ENCODE measurements around the gene NAALADL2.

The NAALADL2 gene

DNA sequence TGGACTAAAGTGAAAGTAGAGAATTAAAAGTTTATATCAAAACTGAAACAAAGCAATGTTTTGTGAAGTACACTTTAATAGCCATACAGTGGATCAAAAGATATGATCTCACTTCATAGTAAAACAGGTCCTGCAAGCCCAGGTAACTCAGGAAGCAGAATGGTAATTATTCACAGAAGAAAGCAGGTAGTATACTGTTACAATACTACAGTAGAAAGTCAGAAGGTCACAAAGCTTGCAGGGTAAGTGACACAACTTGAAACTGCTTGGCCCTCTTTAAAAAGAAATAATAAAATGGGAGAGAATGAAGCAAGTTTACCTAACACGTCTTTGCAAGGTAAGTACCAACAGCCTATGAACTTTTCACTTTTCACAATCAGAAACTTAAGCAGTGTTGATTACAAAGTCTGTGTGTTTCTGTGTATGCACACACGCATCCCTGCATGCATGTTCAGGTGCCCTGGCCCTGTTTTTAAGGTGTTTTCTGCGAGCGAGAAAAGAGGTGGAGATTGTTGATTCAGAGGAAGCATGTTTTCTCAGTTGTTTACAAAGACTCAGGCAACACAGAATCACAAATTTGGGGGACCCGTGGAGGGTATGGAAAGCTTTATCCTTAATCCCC is at the start of gene NAALADL2:
TSS of gene NAALADL2 (plus strand) at position 221 of the 622 bp plus-strand sequence.
- peak; percentile 84 for DNase-seq

DNA sequence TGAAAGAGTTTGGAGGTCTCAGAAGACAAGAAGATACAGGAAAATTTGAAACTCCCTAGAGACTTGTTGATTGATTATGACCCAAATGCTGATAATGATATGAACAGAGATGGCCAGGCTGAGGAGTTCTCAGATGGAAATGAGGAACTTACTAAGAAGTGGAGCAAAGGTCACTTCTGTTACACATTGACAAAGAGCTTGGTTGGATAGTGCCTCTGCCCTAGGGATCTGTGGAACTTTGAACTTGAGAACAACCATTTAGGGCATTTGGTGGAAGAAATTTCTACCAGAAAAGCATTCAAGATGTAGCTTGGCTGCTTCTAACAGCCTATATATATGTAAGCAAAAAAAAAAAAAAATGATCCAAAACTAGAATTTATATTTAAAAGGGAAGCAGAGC is 48.9 kb upstream of the NAALADL2 start:
- DNase-seq = no peak

GRCh38 chr3:174812172-174812862 is 46.8 kb upstream of the NAALADL2 start:
- DNase-seq = no peak

GRCh38 chr3:174815750-174816149 is 43.4 kb upstream of the NAALADL2 start:
- no peak for DNase-seq

GRCh38 chr3:174820885-174821284 is 38.2 kb upstream of the NAALADL2 start:
- no peak for DNase-seq

GRCh38 chr3:174821477-174821876 is 37.7 kb upstream of the NAALADL2 start:
- no peak for DNase-seq

DNA sequence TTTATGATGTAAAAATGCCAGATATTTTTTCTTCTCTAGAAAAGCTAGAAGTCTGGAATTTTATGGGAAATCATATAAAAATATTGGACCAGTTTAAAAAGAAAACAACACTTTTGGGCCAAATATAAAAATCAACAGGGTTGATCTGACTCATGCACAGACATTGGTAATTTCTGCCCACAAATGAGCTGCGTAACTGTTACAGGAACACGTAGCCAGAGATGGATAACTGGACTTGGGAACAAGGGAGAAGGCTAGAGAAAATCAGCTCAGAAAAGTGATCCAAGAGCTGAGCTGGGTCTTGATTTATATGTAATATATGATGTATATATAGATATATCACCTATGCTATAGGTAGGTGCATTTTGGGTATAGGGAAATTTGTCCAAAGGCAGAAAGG is 36.8 kb upstream of the NAALADL2 start:
- DNase-seq = no peak

- DNase-seq = no peak
Observed at GRCh38 chr3:174826069-174826468, 33.1 kb upstream of the NAALADL2 start.

DNA sequence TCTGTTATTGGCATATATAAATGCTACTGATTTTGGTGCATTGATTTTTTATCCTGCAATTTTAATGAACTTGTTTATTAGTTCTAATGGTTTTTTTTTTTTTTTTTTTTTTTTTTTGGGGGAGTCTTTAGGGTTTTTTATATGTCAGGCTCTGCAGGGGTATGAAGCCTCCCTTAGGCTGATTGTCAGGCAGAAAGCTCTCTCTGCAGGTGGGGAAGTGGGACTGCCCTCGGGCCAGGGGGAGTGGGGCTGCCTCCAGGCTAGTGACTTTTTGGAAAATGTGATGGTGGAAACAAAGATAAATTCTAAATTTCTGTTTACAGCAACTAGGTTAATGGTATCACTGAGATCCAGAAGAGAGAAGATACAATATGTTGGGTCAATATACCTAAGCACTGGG is 14.4 kb upstream of the NAALADL2 start:
- no peak for DNase-seq

- no peak for DNase-seq
Observed at GRCh38 chr3:174846055-174846454, 13.1 kb upstream of the NAALADL2 start.

- DNase-seq = no peak
Observed at GRCh38 chr3:174854987-174855386, 4.1 kb upstream of the NAALADL2 start.

- no peak for DNase-seq
Observed at GRCh38 chr3:174857301-174857700, 1.8 kb upstream of the NAALADL2 start.

- peak; percentile 74 for DNase-seq
Observed at GRCh38 chr3:174858353-174858752, 781 bp upstream of the NAALADL2 start.

- DNase-seq = no peak
Observed at GRCh38 chr3:174859756-174860155, 622 bp downstream of the NAALADL2 start.

GRCh38 chr3:174862101-174862500 is 3.0 kb downstream of the NAALADL2 start:
- peak; percentile 9 for DNase-seq

DNA sequence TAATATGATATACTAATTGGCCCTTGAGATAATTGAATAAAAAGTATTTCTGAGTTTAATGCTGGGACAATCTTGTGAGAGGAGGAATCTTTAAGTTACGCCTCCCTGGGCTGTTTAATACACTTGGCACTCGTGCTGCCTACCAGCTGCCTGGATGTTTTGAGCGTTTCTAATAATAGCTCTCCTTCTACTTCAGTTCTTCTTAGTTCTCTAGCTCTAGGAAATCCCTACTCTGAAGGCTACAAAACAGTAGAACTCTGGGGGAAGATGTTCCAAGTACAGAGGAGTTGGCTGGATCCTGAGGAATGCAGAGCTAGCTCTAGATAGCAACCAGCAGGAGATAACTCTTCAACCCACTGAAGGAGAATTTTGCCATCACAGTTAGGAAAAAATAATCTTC is 3.5 kb downstream of the NAALADL2 start:
- DNase-seq = no peak

- no peak for DNase-seq
Observed at GRCh38 chr3:174863488-174863887, 4.4 kb downstream of the NAALADL2 start.

DNA sequence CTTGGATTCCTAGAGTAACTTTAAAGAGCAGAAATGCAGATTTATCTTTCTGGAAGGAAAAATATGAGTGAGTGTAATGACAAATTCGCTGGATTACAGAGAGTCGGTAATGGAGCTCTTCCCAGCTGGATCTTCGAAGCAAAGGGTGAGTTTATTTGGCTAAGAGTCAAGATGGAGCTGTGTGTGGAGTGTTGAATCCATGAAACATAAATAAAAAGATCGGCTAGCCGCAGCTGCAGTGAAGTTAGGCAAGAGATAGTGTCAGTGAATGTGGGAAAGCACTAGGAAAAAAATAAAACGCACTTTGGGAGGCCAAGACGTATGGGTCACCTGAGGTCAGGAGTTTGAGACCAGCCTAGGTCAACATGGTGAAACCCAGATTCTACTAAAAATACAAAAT is 10.3 kb downstream of the NAALADL2 start:
- no peak for DNase-seq

GRCh38 chr3:174873832-174874657 is 14.9 kb downstream of the NAALADL2 start:
- DNase-seq = no peak

GRCh38 chr3:174882789-174883188 is 23.7 kb downstream of the NAALADL2 start:
- DNase-seq = no peak

- no peak for DNase-seq
Observed at GRCh38 chr3:174883881-174884675, 24.9 kb downstream of the NAALADL2 start.

DNA sequence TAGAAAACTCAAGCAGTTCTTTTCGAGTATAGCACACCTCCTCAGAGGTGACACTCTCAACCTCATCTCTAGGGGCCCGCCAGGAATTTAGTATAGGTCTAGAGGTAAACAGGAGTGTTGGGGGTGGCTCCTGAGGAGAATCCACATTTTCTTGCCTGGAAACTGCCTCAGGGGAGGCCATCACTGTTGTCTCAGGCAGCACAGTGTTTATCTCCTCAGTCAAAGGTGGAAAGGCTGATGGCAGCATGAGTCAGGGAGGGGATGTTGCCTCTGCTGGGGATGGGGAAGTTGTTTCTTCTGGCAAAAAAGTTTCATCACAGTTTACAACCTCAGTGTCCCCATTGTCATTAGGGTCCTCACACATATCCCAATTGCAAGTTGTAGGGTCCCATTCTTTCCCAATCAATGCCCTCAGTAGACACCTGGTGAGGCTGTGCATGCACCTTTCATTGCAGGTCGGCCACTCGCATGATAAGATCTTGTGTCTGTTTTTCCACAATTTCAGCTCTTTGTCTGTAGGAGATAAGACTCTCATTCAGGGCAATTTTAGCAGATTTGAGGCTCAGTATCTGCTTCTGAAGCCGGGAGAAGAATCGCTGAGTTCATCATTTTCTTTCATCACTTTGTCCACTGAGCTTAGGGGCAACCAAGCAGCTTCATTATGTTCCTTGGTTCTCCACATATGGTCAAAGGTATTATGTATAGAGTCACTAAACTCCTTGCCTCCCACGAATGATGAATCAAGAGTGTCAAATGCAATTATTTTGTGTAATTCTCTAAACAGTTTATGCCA is 25.8 kb downstream of the NAALADL2 start:
- DNase-seq = no peak

Measured in NCI-H526 treated with DMSO at 0.1 percent for 48 hours (cell line).